Neural cell (in vitro differentiated cells): Measurements from ENCODE around the gene GBX2. TPM values are rescaled to one million over a fixed set of nuclear protein-coding genes. Genes with fewer than 3 reads are reported as not detected.

Source experiments
- H2AFZ ChIP-seq: fragments of 200-600, 300-800 bp; sonication (generic), shearing (Covaris generic); 2 replicates; pipeline ENCODE4 v1.6.0; 2014; ENCODE audit warnings: low read depth, mild to moderate bottlenecking, antibody characterized with exemption, low read length, moderate library complexity
- H3F3A ChIP-seq: fragments of 200-600 bp; shearing (Covaris generic); 2 replicates; pipeline ENCODE4 v1.6.1; 2016; ENCODE audit warnings: mild to moderate bottlenecking, moderate library complexity, mixed read lengths, antibody characterized with exemption, low read length; ENCODE audit not compliant: insufficient read depth, poor library complexity, severe bottlenecking
- H3K27ac ChIP-seq: fragments of 200-600, 300-800 bp; sonication (generic), shearing (Covaris generic); 2 replicates; pipeline ENCODE4 v1.5.1; 2014; ENCODE audit warnings: mild to moderate bottlenecking, low read length, moderate library complexity
- H3K27me3 ChIP-seq: fragments of 300-800, 200-600 bp; sonication (generic), shearing (Covaris generic); 2 replicates; pipeline ENCODE4 v1.6.0; 2014; ENCODE audit warnings: mild to moderate bottlenecking, low read depth, low read length, moderate library complexity; ENCODE audit not compliant: insufficient read depth
- H3K36me3 ChIP-seq: fragments of 300-800, 200-600 bp; sonication (generic), shearing (Covaris generic); 2 replicates; pipeline ENCODE4 v1.5.1; 2014; ENCODE audit warnings: mild to moderate bottlenecking, antibody characterized with exemption, low read length, moderate library complexity; ENCODE audit not compliant: insufficient read depth
- H3K4me2 ChIP-seq: fragments of 300-800, 200-600 bp; sonication (generic), shearing (Covaris generic); 2 replicates; pipeline ENCODE4 v1.6.0; 2014; ENCODE audit warnings: mild to moderate bottlenecking, low read length
- H3K4me3 ChIP-seq: fragments of 300-800, 200-600 bp; sonication (generic), shearing (Covaris generic); 2 replicates; pipeline ENCODE4 v1.5.1; 2014; ENCODE audit warnings: mild to moderate bottlenecking, low read length, moderate library complexity
- H3K79me2 ChIP-seq: fragments of 200-600 bp; shearing (Covaris generic); replicated peaks from 2 replicates; pipeline ENCODE4 v1.6.0; 2014; ENCODE audit warnings: mild to moderate bottlenecking, low read length, moderate library complexity; ENCODE audit not compliant: insufficient read depth
- H3K9ac ChIP-seq: fragments of 300-800, 200-600 bp; sonication (generic), shearing (Covaris generic); 2 replicates; pipeline ENCODE4 v1.6.1; 2016; ENCODE audit warnings: mild to moderate bottlenecking, low read length, mixed read lengths
- H3K9me2 ChIP-seq: fragments of 200-600 bp; shearing (Covaris generic); 2 replicates; pipeline ENCODE4 v1.6.1; 2016; ENCODE audit warnings: mild to moderate bottlenecking, low read length, mixed read lengths; ENCODE audit not compliant: insufficient read depth
- H3K9me3 ChIP-seq: fragments of 200-600, 300-800 bp; sonication (generic), shearing (Covaris generic); 2 replicates; pipeline ENCODE4 v1.6.1; 2016; ENCODE audit warnings: mild to moderate bottlenecking, mixed run types, low read length, moderate library complexity, mixed read lengths
- H4K20me1 ChIP-seq: fragments of 200-600 bp; shearing (Covaris generic); 2 replicates; pipeline ENCODE4 v1.6.1; 2016; ENCODE audit warnings: mild to moderate bottlenecking, mixed run types; ENCODE audit not compliant: insufficient read depth
- CTCF ChIP-seq: fragments of 450-650 bp; IDR thresholded peaks from 2 replicates; pipeline ENCODE4 v1.5.1; 2014; ENCODE audit warnings: antibody characterized with exemption, mild to moderate bottlenecking, moderate library complexity; ENCODE audit not compliant: poor library complexity, severe bottlenecking
- EP300 ChIP-seq: fragments of 450-650 bp; conservative IDR thresholded peaks from 2 replicates; pipeline ENCODE4 v1.6.1; 2014; ENCODE audit warnings: antibody characterized with exemption, mild to moderate bottlenecking, moderate library complexity; ENCODE audit not compliant: poor library complexity, severe bottlenecking
- EZH2 ChIP-seq: fragments of 200-600, 300-800 bp; shearing (Covaris generic), sonication (generic); IDR thresholded peaks from 2 replicates; pipeline ENCODE4 v1.6.1; 2014; ENCODE audit warnings: antibody characterized with exemption, low read length, borderline replicate concordance, mild to moderate bottlenecking; ENCODE audit not compliant: insufficient read depth, poor library complexity, severe bottlenecking
- MXI1 ChIP-seq: fragments of 450-650 bp; conservative IDR thresholded peaks from 2 replicates; pipeline ENCODE4 v1.6.1; 2014; ENCODE audit warnings: antibody characterized with exemption, mild to moderate bottlenecking; ENCODE audit not compliant: poor library complexity, severe bottlenecking
- POLR2AphosphoS5 ChIP-seq: IDR thresholded peaks from 2 replicates; pipeline ENCODE4 v1.6.1; 2012
- RAD21 ChIP-seq: fragments of 450-650 bp; conservative IDR thresholded peaks from 2 replicates; pipeline ENCODE4 v1.6.1; 2014; ENCODE audit warnings: antibody characterized with exemption, mild to moderate bottlenecking, moderate library complexity
- REST ChIP-seq: IDR thresholded peaks from 2 replicates; pipeline ENCODE4 v1.6.1; 2012; ENCODE audit warnings: borderline replicate concordance
- SMC3 ChIP-seq: fragments of 450-650 bp; conservative IDR thresholded peaks from 2 replicates; pipeline ENCODE4 v1.6.1; 2014; ENCODE audit warnings: antibody characterized with exemption, mild to moderate bottlenecking, moderate library complexity; ENCODE audit not compliant: poor library complexity
- TAF1 ChIP-seq: IDR thresholded peaks from 2 replicates; pipeline ENCODE4 v1.6.1; 2012; ENCODE audit warnings: low read depth
- polyA plus RNA-seq: library from polyadenylated mRNA; depleted of rRNA; stranded (reverse); fragments of >200 nt; gene quantifications from 2 replicates; pipeline ENCODE4 v1.2.3, GENCODE V29; 2014

Gene GBX2
- polyA plus RNA-seq, 1 donor from 2014 or later, result 0.92 TPM

GRCh38 chr2:236130349-236130998 lies 37.7 kb downstream of the GBX2 start:
- Histone ChIP-seq H3K79me2 (no peaks in the 10 kb centered on the region), H3F3A (no peaks in the 10 kb centered on the region), H4K20me1 (no peaks in the 10 kb centered on the region), H3K9ac (no peak overlapping the region), H3K9me3 (no peaks in the 10 kb centered on the region), H3K4me2 (no peak overlapping the region), H3K9me2 (no peaks in the 10 kb centered on the region), H3K27me3 (no peaks in the 10 kb centered on the region), H2AFZ (no peak overlapping the region), H3K36me3 (no peaks in the 10 kb centered on the region), H3K4me3 (no peak overlapping the region), H3K27ac (no peak overlapping the region)
- no peak for TF ChIP-seq REST
- TF ChIP-seq EP300, result no peak
- no peak for TF ChIP-seq CTCF
- TF ChIP-seq EZH2, result no peak
- no peak for TF ChIP-seq POLR2AphosphoS5
- TF ChIP-seq MXI1, result no peak
- no peak for TF ChIP-seq TAF1
- TF ChIP-seq RAD21, result no peak
- TF ChIP-seq SMC3, result no peak

GRCh38 chr2:236129935-236130334 lies 38.3 kb downstream of the GBX2 start:
- no peak overlapping the region for H3K9ac ChIP-seq
- no peak overlapping the region for H3K27ac ChIP-seq
- no peak overlapping the region for H3K4me3 ChIP-seq
- no peaks in the 10 kb centered on the region for H3F3A ChIP-seq
- no peak overlapping the region for H2AFZ ChIP-seq
- H3K4me2 ChIP-seq, result no peak overlapping the region
- no peaks in the 10 kb centered on the region for H3K27me3 ChIP-seq
- no peaks in the 10 kb centered on the region for H3K9me2 ChIP-seq
- TF ChIP-seq EZH2 (no peak), MXI1 (no peak), TAF1 (no peak), EP300 (no peak), REST (no peak)
- no peaks in the 10 kb centered on the region for H3K9me3 ChIP-seq
- H3K36me3 ChIP-seq, result no peaks in the 10 kb centered on the region
- no peaks in the 10 kb centered on the region for H4K20me1 ChIP-seq
- H3K79me2 ChIP-seq, result no peaks in the 10 kb centered on the region
